Esophagus squamous epithelium (tissue), 5 donors: Measurements from ENCODE around the gene SRPRA. TPM values are rescaled to one million over a fixed set of nuclear protein-coding genes. Genes with fewer than 3 reads are reported as not detected.

Experiments
- DNase-seq: peaks from one replicate; lab custom pipeline; 2025; lab: John Stamatoyannopoulos, UW
- H3K27ac ChIP-seq, 4 donors: fragments of 200-600 bp; sonication (generic); one replicate each; pipeline ENCODE4 v1.5.1; 2016 to 2019; ENCODE audit warnings: mild to moderate bottlenecking in 1 of 4
- H3K27me3 ChIP-seq, 4 donors: fragments of 200-600 bp; sonication (generic); 1 replicate in 3 of 4; 2 replicates in 1 of 4; pipeline versions ENCODE4 v1.5.1 to v1.6.0; 2017 to 2021; ENCODE audit warnings: antibody characterized with exemption in 1 of 4
- H3K36me3 ChIP-seq, 3 donors: fragments of 200-600 bp; sonication (generic); one replicate each; pipeline ENCODE4 v1.5.1; 2016 to 2019
- H3K4me1 ChIP-seq, 3 donors: fragments of 200-600 bp; sonication (generic); one replicate each; pipeline ENCODE4 v1.5.1; 2017 to 2019
- H3K4me3 ChIP-seq, 4 donors: fragments of 200-600 bp; sonication (generic); 1 replicate in 3 of 4; 2 replicates in 1 of 4; pipeline ENCODE4 v1.5.1; 2016 to 2019; ENCODE audit warnings: mild to moderate bottlenecking in 2 of 4, moderate library complexity in 1 of 4
- H3K9me3 ChIP-seq, 3 donors: fragments of 200-600 bp; sonication (generic); one replicate each; pipeline ENCODE4 v1.5.1; 2016 to 2019
- POLR2A ChIP-seq, 4 donors: fragments of 450-650 bp; IDR thresholded peaks; one replicate each; pipeline ENCODE4 v1.6.1; 2017; ENCODE audit warnings: antibody characterized with exemption in 4 of 4, mild to moderate bottlenecking in 4 of 4, moderate library complexity in 3 of 4
- WGBS, 2 donors: methylation state at CpG; one replicate each; pipeline ENCODE4 v1.1.5; 2018; 5-methylcytosine and 5-hydroxymethylcytosine counted together
- intact Hi-C: fragments of 100-400 bp; cut with DNase I; formaldehyde crosslinking; loops from one replicate; pipeline ENCODE4 v1.15.0; 2022
- total RNA-seq, 4 donors: library from RNA; depleted of rRNA; stranded (reverse); fragments of >200 nt; gene quantifications; one replicate each; pipeline ENCODE4 v1.1.0, GENCODE V29; 2016
- TF ChIP-seq, protein P1 (sequence below), 6 experiments: fragments of 450-650 bp in 4 of 6; fragments of 200-600 bp in 2 of 6; sonication (generic) in 2 of 6; IDR thresholded peaks; one replicate each; pipeline ENCODE4 v1.5.1; 2016 to 2019; ENCODE audit warnings: antibody characterized with exemption in 6 of 6, mild to moderate bottlenecking in 4 of 6, moderate library complexity in 4 of 6
- donor health status: DM: yes; HTN: yes; CAD: no.

SRPRA gene
- 10 to 100 TPM; 60.2 to 82.0 (median 67.8) TPM for total RNA-seq

DNA sequence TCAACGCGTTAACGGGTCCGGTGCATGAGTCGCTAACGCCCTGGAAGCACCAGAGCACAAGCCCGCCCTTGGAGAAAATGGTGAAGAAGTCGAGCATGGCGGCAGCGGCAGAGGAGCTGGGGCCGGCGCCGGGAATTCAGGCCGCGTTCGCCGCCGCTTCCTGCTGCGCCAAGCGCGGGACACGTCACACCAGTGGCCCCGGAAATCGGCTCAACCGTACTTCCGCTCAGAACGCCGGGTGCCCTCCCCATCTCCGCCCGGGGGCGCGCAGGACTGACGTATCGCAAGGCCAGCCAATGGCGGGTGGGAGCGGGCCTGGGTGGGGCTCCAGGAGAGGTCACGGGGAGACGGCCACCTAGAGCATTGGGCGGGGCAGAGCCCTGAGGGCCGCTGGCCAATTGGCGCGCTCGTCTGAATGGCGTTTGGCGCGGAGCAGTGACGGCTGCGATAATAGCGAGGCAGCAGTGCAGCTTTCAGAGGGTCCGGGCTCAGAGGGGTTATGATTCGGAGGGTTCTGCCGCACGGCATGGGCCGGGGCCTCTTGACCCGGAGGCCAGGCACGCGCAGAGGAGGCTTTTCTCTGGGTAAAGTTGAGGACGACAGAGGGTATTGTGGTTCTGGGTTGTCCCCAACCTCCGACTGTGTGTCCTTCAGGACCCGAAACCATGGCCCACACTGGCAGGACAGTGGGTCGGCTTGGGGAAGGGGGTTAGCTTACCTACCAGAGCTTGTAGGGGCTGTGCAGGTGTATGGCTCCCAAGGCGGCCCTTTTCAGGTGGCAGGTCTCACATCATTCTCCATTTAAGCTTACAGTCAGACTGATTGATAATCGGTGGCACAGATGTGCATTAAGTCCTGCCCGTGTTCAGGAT is at the start of gene SRPRA, which contains the start of gene FOXRED1:
TSS of gene SRPRA (minus strand) at position 188 of the 872 bp plus-strand sequence. CDS start at position 97, 91 bp downstream.
TSS of gene FOXRED1 (plus strand) at position 447 of the 872 bp plus-strand sequence. CDS start at position 500, 53 bp downstream.
- WGBS, 2 donors = 1% methylated on average over 14 to 48 of the region's 64 CpGs
- Histone ChIP-seq H3K36me3 (peaks cover 25 to 53% (median 26%) of the 10 kb centered on the region in 3 donors), H3K9me3 (no peaks in the 10 kb centered on the region), H3K27me3 (no peaks in the 10 kb centered on the region), H3K4me1 (peaks cover 8 to 28% (median 16%) of the 10 kb centered on the region in 3 donors), H3K27ac (peak within 1 kb of the TSS; percentile 89 to 98 (median 96)), H3K4me3 (peak within 1 kb of the TSS; percentile 73 to 83 (median 77))
- intact Hi-C loops = no loop called here
- DNase-seq = peak; percentile 99
- TF ChIP-seq, protein P1, sequence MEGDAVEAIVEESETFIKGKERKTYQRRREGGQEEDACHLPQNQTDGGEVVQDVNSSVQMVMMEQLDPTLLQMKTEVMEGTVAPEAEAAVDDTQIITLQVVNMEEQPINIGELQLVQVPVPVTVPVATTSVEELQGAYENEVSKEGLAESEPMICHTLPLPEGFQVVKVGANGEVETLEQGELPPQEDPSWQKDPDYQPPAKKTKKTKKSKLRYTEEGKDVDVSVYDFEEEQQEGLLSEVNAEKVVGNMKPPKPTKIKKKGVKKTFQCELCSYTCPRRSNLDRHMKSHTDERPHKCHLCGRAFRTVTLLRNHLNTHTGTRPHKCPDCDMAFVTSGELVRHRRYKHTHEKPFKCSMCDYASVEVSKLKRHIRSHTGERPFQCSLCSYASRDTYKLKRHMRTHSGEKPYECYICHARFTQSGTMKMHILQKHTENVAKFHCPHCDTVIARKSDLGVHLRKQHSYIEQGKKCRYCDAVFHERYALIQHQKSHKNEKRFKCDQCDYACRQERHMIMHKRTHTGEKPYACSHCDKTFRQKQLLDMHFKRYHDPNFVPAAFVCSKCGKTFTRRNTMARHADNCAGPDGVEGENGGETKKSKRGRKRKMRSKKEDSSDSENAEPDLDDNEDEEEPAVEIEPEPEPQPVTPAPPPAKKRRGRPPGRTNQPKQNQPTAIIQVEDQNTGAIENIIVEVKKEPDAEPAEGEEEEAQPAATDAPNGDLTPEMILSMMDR (IDR thresholded peaks at IDR 0.05) = peak in 2 of 6 experiments; percentile 6 to 33
- peak in 3 of 4 donors; percentile 42 to 84 (median 82) for TF ChIP-seq POLR2A (IDR thresholded peaks at IDR 0.05)

DNA sequence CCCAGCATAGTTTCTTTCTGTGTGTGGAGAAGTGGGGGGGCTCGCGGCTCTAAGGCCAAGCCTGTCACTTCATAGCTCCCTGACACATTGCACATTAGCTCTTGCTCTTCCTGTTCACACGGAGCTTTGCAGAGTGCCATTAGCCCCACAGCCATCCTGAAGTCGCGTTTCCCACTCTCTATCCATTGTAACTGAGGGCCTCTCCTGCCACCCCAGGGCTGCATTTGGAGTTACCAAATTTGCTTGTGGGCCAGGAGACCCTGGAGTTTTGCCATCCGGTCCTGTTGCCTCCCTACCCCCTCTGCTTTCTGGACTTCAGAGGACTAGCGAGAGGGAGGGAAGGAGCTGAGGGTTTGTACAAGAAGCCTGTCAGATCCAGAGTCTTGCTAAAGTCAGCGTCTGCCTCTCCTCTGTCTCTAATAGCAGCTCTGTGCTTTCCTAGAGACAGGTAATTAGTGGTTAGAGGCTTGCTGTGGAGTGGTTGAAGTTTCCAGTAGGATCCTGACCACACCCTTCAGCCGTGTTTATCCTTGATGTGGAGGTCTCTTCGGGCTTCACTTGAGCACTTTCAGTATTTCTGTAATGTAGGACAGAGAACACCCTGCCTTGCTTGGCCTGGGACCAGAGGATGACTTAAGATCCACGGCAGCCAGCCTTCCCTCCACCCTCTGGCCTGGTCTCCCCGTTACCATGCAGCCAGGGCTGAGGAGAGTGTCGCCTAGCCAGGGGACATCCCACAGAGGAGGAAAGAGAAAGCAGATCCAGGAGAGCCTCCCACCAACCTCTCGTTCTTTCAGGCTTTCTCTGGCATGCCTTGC is 49.3 kb upstream of the SRPRA start:
- Histone ChIP-seq H3K9me3 (no peaks in the 10 kb centered on the region), H3K4me1 (peaks cover 18 to 37% (median 23%) of the 10 kb centered on the region in 3 donors), H3K36me3 (peaks cover 0 to 25% (median 0%) of the 10 kb centered on the region in 3 donors), H3K27ac (peak overlapping the region; percentile 26 to 90 (median 80)), H3K27me3 (no peaks in the 10 kb centered on the region), H3K4me3 (peak overlapping the region in 3 of 4 donors; percentile 5 to 44 (median 17))
- intact Hi-C loops = no loop called here
- DNase-seq = no peak
- 36 to 41% methylated on average over 8 to 11 of the region's 14 CpGs for WGBS, 2 donors
- TF ChIP-seq, protein P1 (IDR thresholded peaks at IDR 0.05) = no peak
- no peak for TF ChIP-seq POLR2A (IDR thresholded peaks at IDR 0.05)

GRCh38 chr11:126317432-126317755 is 48.7 kb upstream of the SRPRA start:
- peaks cover 0 to 30% (median 0%) of the 10 kb centered on the region in 3 donors for H3K36me3 ChIP-seq
- H3K4me3 ChIP-seq = peak overlapping the region in 1 of 4 donors; percentile 44
- H3K4me1 ChIP-seq = peaks cover 18 to 42% (median 23%) of the 10 kb centered on the region in 3 donors
- WGBS, 2 donors = 31 to 43% methylated on average over 1 of the region's 1 CpG
- H3K27ac ChIP-seq = peak overlapping the region; percentile 26 to 90 (median 80)
- intact Hi-C loops = no loop called here
- DNase-seq = no peak
- no peaks in the 10 kb centered on the region for H3K9me3 ChIP-seq
- TF ChIP-seq, protein P1 (IDR thresholded peaks at IDR 0.05) = no peak
- no peak for TF ChIP-seq POLR2A (IDR thresholded peaks at IDR 0.05)
- H3K27me3 ChIP-seq = no peaks in the 10 kb centered on the region

- Histone ChIP-seq H3K27ac (no peak overlapping the region), H3K9me3 (no peaks in the 10 kb centered on the region), H3K36me3 (peaks cover 0 to 51% (median 0%) of the 10 kb centered on the region in 3 donors), H3K4me3 (no peak overlapping the region), H3K4me1 (peaks cover 13 to 46% (median 18%) of the 10 kb centered on the region in 3 donors), H3K27me3 (no peaks in the 10 kb centered on the region)
- TF ChIP-seq, protein P1 (IDR thresholded peaks at IDR 0.05) = no peak
- no peak for TF ChIP-seq POLR2A (IDR thresholded peaks at IDR 0.05)
- intact Hi-C loops = loop anchor here (5.0 kb wide), 1 partner anchor 168 kb away; no protein-coding TSS in a partner anchor
- no peak for DNase-seq
- 85 to 86% methylated on average over 4 to 5 of the region's 5 CpGs for WGBS, 2 donors
Measured at GRCh38 chr11:126313826-126314225, 45.1 kb upstream of the SRPRA start.
